ENCODE results near the gene ATP13A3. TPM values are rescaled to one million over a fixed set of nuclear protein-coding genes. Genes with fewer than 3 reads are reported as not detected.

ATP13A3 gene
- total and polyA plus RNA-seq, 9 of the 15 experiments (the other 6 are each of a cell fraction or from before 2014, with no cell fraction given) = 16.6 to 135 (median 86.6) TPM

GRCh38 chr3:194368918-194369317, 117.9 kb downstream of the ATP13A3 start (continued):
- TF ChIP-seq, protein P1, sequence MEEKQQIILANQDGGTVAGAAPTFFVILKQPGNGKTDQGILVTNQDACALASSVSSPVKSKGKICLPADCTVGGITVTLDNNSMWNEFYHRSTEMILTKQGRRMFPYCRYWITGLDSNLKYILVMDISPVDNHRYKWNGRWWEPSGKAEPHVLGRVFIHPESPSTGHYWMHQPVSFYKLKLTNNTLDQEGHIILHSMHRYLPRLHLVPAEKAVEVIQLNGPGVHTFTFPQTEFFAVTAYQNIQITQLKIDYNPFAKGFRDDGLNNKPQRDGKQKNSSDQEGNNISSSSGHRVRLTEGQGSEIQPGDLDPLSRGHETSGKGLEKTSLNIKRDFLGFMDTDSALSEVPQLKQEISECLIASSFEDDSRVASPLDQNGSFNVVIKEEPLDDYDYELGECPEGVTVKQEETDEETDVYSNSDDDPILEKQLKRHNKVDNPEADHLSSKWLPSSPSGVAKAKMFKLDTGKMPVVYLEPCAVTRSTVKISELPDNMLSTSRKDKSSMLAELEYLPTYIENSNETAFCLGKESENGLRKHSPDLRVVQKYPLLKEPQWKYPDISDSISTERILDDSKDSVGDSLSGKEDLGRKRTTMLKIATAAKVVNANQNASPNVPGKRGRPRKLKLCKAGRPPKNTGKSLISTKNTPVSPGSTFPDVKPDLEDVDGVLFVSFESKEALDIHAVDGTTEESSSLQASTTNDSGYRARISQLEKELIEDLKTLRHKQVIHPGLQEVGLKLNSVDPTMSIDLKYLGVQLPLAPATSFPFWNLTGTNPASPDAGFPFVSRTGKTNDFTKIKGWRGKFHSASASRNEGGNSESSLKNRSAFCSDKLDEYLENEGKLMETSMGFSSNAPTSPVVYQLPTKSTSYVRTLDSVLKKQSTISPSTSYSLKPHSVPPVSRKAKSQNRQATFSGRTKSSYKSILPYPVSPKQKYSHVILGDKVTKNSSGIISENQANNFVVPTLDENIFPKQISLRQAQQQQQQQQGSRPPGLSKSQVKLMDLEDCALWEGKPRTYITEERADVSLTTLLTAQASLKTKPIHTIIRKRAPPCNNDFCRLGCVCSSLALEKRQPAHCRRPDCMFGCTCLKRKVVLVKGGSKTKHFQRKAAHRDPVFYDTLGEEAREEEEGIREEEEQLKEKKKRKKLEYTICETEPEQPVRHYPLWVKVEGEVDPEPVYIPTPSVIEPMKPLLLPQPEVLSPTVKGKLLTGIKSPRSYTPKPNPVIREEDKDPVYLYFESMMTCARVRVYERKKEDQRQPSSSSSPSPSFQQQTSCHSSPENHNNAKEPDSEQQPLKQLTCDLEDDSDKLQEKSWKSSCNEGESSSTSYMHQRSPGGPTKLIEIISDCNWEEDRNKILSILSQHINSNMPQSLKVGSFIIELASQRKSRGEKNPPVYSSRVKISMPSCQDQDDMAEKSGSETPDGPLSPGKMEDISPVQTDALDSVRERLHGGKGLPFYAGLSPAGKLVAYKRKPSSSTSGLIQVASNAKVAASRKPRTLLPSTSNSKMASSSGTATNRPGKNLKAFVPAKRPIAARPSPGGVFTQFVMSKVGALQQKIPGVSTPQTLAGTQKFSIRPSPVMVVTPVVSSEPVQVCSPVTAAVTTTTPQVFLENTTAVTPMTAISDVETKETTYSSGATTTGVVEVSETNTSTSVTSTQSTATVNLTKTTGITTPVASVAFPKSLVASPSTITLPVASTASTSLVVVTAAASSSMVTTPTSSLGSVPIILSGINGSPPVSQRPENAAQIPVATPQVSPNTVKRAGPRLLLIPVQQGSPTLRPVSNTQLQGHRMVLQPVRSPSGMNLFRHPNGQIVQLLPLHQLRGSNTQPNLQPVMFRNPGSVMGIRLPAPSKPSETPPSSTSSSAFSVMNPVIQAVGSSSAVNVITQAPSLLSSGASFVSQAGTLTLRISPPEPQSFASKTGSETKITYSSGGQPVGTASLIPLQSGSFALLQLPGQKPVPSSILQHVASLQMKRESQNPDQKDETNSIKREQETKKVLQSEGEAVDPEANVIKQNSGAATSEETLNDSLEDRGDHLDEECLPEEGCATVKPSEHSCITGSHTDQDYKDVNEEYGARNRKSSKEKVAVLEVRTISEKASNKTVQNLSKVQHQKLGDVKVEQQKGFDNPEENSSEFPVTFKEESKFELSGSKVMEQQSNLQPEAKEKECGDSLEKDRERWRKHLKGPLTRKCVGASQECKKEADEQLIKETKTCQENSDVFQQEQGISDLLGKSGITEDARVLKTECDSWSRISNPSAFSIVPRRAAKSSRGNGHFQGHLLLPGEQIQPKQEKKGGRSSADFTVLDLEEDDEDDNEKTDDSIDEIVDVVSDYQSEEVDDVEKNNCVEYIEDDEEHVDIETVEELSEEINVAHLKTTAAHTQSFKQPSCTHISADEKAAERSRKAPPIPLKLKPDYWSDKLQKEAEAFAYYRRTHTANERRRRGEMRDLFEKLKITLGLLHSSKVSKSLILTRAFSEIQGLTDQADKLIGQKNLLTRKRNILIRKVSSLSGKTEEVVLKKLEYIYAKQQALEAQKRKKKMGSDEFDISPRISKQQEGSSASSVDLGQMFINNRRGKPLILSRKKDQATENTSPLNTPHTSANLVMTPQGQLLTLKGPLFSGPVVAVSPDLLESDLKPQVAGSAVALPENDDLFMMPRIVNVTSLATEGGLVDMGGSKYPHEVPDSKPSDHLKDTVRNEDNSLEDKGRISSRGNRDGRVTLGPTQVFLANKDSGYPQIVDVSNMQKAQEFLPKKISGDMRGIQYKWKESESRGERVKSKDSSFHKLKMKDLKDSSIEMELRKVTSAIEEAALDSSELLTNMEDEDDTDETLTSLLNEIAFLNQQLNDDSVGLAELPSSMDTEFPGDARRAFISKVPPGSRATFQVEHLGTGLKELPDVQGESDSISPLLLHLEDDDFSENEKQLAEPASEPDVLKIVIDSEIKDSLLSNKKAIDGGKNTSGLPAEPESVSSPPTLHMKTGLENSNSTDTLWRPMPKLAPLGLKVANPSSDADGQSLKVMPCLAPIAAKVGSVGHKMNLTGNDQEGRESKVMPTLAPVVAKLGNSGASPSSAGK (IDR thresholded peaks at IDR 0.05) = no peak
- TF ChIP-seq, protein P2, sequence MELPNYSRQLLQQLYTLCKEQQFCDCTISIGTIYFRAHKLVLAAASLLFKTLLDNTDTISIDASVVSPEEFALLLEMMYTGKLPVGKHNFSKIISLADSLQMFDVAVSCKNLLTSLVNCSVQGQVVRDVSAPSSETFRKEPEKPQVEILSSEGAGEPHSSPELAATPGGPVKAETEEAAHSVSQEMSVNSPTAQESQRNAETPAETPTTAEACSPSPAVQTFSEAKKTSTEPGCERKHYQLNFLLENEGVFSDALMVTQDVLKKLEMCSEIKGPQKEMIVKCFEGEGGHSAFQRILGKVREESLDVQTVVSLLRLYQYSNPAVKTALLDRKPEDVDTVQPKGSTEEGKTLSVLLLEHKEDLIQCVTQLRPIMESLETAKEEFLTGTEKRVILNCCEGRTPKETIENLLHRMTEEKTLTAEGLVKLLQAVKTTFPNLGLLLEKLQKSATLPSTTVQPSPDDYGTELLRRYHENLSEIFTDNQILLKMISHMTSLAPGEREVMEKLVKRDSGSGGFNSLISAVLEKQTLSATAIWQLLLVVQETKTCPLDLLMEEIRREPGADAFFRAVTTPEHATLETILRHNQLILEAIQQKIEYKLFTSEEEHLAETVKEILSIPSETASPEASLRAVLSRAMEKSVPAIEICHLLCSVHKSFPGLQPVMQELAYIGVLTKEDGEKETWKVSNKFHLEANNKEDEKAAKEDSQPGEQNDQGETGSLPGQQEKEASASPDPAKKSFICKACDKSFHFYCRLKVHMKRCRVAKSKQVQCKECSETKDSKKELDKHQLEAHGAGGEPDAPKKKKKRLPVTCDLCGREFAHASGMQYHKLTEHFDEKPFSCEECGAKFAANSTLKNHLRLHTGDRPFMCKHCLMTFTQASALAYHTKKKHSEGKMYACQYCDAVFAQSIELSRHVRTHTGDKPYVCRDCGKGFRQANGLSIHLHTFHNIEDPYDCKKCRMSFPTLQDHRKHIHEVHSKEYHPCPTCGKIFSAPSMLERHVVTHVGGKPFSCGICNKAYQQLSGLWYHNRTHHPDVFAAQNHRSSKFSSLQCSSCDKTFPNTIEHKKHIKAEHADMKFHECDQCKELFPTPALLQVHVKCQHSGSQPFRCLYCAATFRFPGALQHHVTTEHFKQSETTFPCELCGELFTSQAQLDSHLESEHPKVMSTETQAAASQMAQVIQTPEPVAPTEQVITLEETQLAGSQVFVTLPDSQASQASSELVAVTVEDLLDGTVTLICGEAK (IDR thresholded peaks at IDR 0.05) = no peak
- TF ChIP-seq, protein P2 (CRISPR knock-in tag; IDR thresholded peaks at IDR 0.05) = no peak
- TF ChIP-seq ZNF134 (CRISPR knock-in tag; conservative IDR thresholded peaks at IDR 0.05) = no peak
- no peak for TF ChIP-seq ZNF24 (IDR thresholded peaks at IDR 0.05)
- TF ChIP-seq SETDB1 (IDR thresholded peaks at IDR 0.05; ENCODE audit: low read length) = no peak
- TF ChIP-seq CHCHD3 (CRISPR knock-in tag; IDR thresholded peaks at IDR 0.05) = no peak
